Dermis lymphatic vessel endothelial cell (primary cell): ENCODE measurements around the gene ACVR1B. TPM values are rescaled to one million over a fixed set of nuclear protein-coding genes. Genes with fewer than 3 reads are reported as not detected.

Source experiments
- total RNA-seq: library from RNA; depleted of rRNA; stranded (reverse); fragments of >200 nt; gene quantifications from 2 replicates; pipeline ENCODE4 v1.2.1, GENCODE V29; 2014

ACVR1B gene
- 11.8 and 12.7 TPM in 2 replicates for total RNA-seq

GRCh38 chr12:51951199-51951842, at the start of gene ACVR1B:
TSS of gene ACVR1B (plus strand) at chr12:51951699. CDS start at chr12:51951744, 45 bp downstream.

GRCh38 chr12:51907083-51907855, 44.2 kb upstream of the ACVR1B start, which contains the start of gene ACVRL1:
TSS of gene ACVRL1 (plus strand) at chr12:51907504. CDS start at chr12:51912475, 4,971 bp downstream.

GRCh38 chr12:52006726-52007157, 55.2 kb downstream of the ACVR1B start, which contains the start of gene TAMALIN:
TSS of gene TAMALIN (plus strand) at chr12:52006946. CDS start at chr12:52007020, 74 bp downstream.

Other genes starting within 250 kb of the ACVR1B start
- gene FIGNL2, start 103.0 kb upstream of the ACVR1B start, total RNA-seq: 0.43 and 0.86 TPM in 2 replicates
- 0.09 and 0.11 TPM in 2 replicates for gene ANKRD33, start 63.6 kb upstream of the ACVR1B start, total RNA-seq
- gene ACVRL1, start 44.2 kb upstream of the ACVR1B start, total RNA-seq: 263 and 356 TPM in 2 replicates
- 27.4 and 32.4 TPM in 2 replicates for gene TAMALIN, start 55.2 kb downstream of the ACVR1B start, total RNA-seq
- 0.86 and 6.2 TPM in 2 replicates for gene NR4A1, start 99.7 kb downstream of the ACVR1B start, total RNA-seq
- 45.9 and 51.7 TPM in 2 replicates for gene ATG101, start 118.3 kb downstream of the ACVR1B start, total RNA-seq
- gene SMIM41, start 128.0 kb downstream of the ACVR1B start, total RNA-seq: 0.09 TPM in 1 of 2 replicates, not detected in the other
- under 0.01 TPM in 2 replicates for gene KRT80, start 240.3 kb downstream of the ACVR1B start, total RNA-seq